ENCODE results near the gene SIKE1.

Gene SIKE1

GRCh38 chr1:114749835-114750234 is 30.6 kb downstream of the SIKE1 start:
- peaks cover 63% of the 10 kb centered on the region for H3K36me3 ChIP-seq
- H3K27ac ChIP-seq: no peak overlapping the region
- DNase-seq: no peak
- TF ChIP-seq, protein P1, sequence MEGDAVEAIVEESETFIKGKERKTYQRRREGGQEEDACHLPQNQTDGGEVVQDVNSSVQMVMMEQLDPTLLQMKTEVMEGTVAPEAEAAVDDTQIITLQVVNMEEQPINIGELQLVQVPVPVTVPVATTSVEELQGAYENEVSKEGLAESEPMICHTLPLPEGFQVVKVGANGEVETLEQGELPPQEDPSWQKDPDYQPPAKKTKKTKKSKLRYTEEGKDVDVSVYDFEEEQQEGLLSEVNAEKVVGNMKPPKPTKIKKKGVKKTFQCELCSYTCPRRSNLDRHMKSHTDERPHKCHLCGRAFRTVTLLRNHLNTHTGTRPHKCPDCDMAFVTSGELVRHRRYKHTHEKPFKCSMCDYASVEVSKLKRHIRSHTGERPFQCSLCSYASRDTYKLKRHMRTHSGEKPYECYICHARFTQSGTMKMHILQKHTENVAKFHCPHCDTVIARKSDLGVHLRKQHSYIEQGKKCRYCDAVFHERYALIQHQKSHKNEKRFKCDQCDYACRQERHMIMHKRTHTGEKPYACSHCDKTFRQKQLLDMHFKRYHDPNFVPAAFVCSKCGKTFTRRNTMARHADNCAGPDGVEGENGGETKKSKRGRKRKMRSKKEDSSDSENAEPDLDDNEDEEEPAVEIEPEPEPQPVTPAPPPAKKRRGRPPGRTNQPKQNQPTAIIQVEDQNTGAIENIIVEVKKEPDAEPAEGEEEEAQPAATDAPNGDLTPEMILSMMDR (IDR thresholded peaks at IDR 0.05; ENCODE audit: low read depth, low read length): no peak
- H3K27me3 ChIP-seq (ENCODE audit: insufficient read depth, low read depth, severe bottlenecking): no peaks in the 10 kb centered on the region
- H3K4me3 ChIP-seq (ENCODE audit: low read depth, low read length): no peak overlapping the region
- no peaks in the 10 kb centered on the region for H3K9me3 ChIP-seq (ENCODE audit: severe bottlenecking)

- peaks cover 89% of the 10 kb centered on the region for H3K36me3 ChIP-seq
- TF ChIP-seq, protein P1 (IDR thresholded peaks at IDR 0.05; ENCODE audit: low read depth, low read length): no peak
- H3K27ac ChIP-seq: no peak overlapping the region
- no peaks in the 10 kb centered on the region for H3K9me3 ChIP-seq (ENCODE audit: severe bottlenecking)
- H3K27me3 ChIP-seq (ENCODE audit: insufficient read depth, low read depth, severe bottlenecking): no peaks in the 10 kb centered on the region
- DNase-seq: no peak
- H3K4me3 ChIP-seq (ENCODE audit: low read depth, low read length): no peak overlapping the region
Observed at GRCh38 chr1:114746450-114747121, 33.9 kb downstream of the SIKE1 start.

GRCh38 chr1:114745291-114745690 is 35.2 kb downstream of the SIKE1 start:
- peaks cover 86% of the 10 kb centered on the region for H3K36me3 ChIP-seq
- TF ChIP-seq, protein P1 (IDR thresholded peaks at IDR 0.05; ENCODE audit: low read depth, low read length): no peak

GRCh38 chr1:114741963-114742746 is 38.3 kb downstream of the SIKE1 start:
- Histone ChIP-seq H3K36me3 (peaks cover 80% of the 10 kb centered on the region), H3K27ac (no peak overlapping the region), H3K9me3 (ENCODE audit: severe bottlenecking) (no peaks in the 10 kb centered on the region), H3K27me3 (ENCODE audit: insufficient read depth, low read depth, severe bottlenecking) (no peaks in the 10 kb centered on the region), H3K4me3 (ENCODE audit: low read depth, low read length) (no peak overlapping the region)
- TF ChIP-seq, protein P1 (IDR thresholded peaks at IDR 0.05; ENCODE audit: low read depth, low read length): no peak
- no peak for DNase-seq

More at GRCh38 chr1:114745291-114745690, 35.2 kb downstream of the SIKE1 start:
- no peak for DNase-seq
- Histone ChIP-seq H3K9me3 (ENCODE audit: severe bottlenecking) (no peaks in the 10 kb centered on the region), H3K27me3 (ENCODE audit: insufficient read depth, low read depth, severe bottlenecking) (no peaks in the 10 kb centered on the region), H3K4me3 (ENCODE audit: low read depth, low read length) (no peak overlapping the region), H3K27ac (no peak overlapping the region)

DNA sequence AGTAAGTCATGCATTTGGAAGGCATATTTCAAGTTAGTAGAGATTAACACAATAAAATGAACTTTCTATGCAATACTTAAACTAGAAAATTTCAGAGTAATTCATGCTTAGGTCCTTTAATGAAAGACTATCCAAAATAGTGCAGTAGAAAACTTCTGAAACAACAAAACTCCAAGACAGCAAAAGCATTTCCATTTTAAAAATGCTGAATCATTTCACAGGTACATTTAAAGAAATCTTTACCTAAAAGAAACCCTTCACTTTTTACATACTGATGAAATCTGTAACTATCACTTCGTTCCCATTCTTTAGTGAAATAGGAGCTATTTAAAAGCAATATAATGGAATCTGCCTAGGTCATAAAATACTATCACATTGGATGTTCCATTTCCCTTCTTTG is 40.2 kb downstream of the SIKE1 start:
- Histone ChIP-seq H3K9me3 (ENCODE audit: severe bottlenecking) (no peaks in the 10 kb centered on the region), H3K36me3 (peaks cover 82% of the 10 kb centered on the region), H3K27me3 (ENCODE audit: insufficient read depth, low read depth, severe bottlenecking) (no peaks in the 10 kb centered on the region), H3K4me3 (ENCODE audit: low read depth, low read length) (no peak overlapping the region), H3K27ac (no peak overlapping the region)
- DNase-seq: no peak
- TF ChIP-seq, protein P1 (IDR thresholded peaks at IDR 0.05; ENCODE audit: low read depth, low read length): no peak
